Measurements from ENCODE around the gene CLTCL1.
"Not testable (repeated sequence)": the region's sequence is repeated elsewhere in the genome, so short reads cannot be mapped to it uniquely, and the experiment has no call there.

CLTCL1 gene

GRCh38 chr22:19218541-19219233 lies 72.8 kb downstream of the CLTCL1 start:
- DNase-seq (ENCODE audit: low read depth, low spot score), result no peak

GRCh38 chr22:19216579-19216978 lies 74.9 kb downstream of the CLTCL1 start:
- no peak for DNase-seq (ENCODE audit: low read depth, low spot score)

GRCh38 chr22:19215360-19215759 lies 76.2 kb downstream of the CLTCL1 start:
- DNase-seq (ENCODE audit: low read depth, low spot score), result no peak

- no peak for DNase-seq (ENCODE audit: low read depth, low spot score)
Measured at GRCh38 chr22:19214078-19214473, 77.4 kb downstream of the CLTCL1 start.

- DNase-seq (ENCODE audit: low read depth, low spot score), result no peak
Measured at GRCh38 chr22:19213442-19214077, 78.0 kb downstream of the CLTCL1 start.

- no peak for DNase-seq (ENCODE audit: low read depth, low spot score)
Measured at GRCh38 chr22:19213001-19213400, 78.5 kb downstream of the CLTCL1 start.

GRCh38 chr22:19212302-19212870 lies 79.1 kb downstream of the CLTCL1 start:
- no peak for DNase-seq (ENCODE audit: low read depth, low spot score)

GRCh38 chr22:19210188-19210587 lies 81.3 kb downstream of the CLTCL1 start:
- DNase-seq (ENCODE audit: low read depth, low spot score), result no peak

GRCh38 chr22:19208287-19208847 lies 83.2 kb downstream of the CLTCL1 start:
- no peak for DNase-seq (ENCODE audit: low read depth, low spot score)

- DNase-seq (ENCODE audit: low read depth, low spot score), result no peak
Measured at GRCh38 chr22:19207884-19208283, 83.6 kb downstream of the CLTCL1 start.

GRCh38 chr22:19207401-19207808 lies 84.1 kb downstream of the CLTCL1 start:
- no peak for DNase-seq (ENCODE audit: low read depth, low spot score)

GRCh38 chr22:19206287-19206686 lies 85.2 kb downstream of the CLTCL1 start:
- no peak for DNase-seq (ENCODE audit: low read depth, low spot score)

- no peak for DNase-seq (ENCODE audit: low read depth, low spot score)
Measured at GRCh38 chr22:19204640-19205039, 86.9 kb downstream of the CLTCL1 start.

- no peak for DNase-seq (ENCODE audit: low read depth, low spot score)
Measured at GRCh38 chr22:19203834-19204233, 87.7 kb downstream of the CLTCL1 start.

GRCh38 chr22:19202799-19203186 lies 88.7 kb downstream of the CLTCL1 start:
- DNase-seq (ENCODE audit: low read depth, low spot score), result not testable (repeated sequence)

GRCh38 chr22:19201869-19202798 lies 89.4 kb downstream of the CLTCL1 start:
- no peak for DNase-seq (ENCODE audit: low read depth, low spot score)

- DNase-seq (ENCODE audit: low read depth, low spot score), result no peak
Measured at GRCh38 chr22:19201130-19201868, 90.2 kb downstream of the CLTCL1 start.

GRCh38 chr22:19199479-19199878 lies 92.0 kb downstream of the CLTCL1 start:
- DNase-seq (ENCODE audit: low read depth, low spot score), result no peak

GRCh38 chr22:19197997-19198865 lies 93.3 kb downstream of the CLTCL1 start:
- DNase-seq (ENCODE audit: low read depth, low spot score), result no peak

Measured in astrocyte of the hippocampus (primary cell).